Suprapubic skin (tissue), 4 donors: ENCODE data around the gene CENPO.

Experiments
- POLR2A ChIP-seq, 2 donors: fragments of 450-650 bp; IDR thresholded peaks; one replicate each; pipeline ENCODE4 v1.6.1; 2017; ENCODE audit warnings: antibody characterized with exemption in 2 of 2, mild to moderate bottlenecking in 2 of 2, moderate library complexity in 2 of 2
- POLR2AphosphoS5 ChIP-seq, 3 donors: sonication (generic); formaldehyde crosslinking; IDR thresholded peaks; one replicate each; pipeline ENCODE4 v1.6.1; 2017; ENCODE audit warnings: antibody characterized with exemption in 3 of 3
- TF ChIP-seq, protein P1 (sequence below), 2 donors: fragments of 200-600 bp in 1 of 2; fragments of 450-650 bp in 1 of 2; sonication (generic) in 1 of 2; IDR thresholded peaks; one replicate each; pipeline ENCODE4 v1.5.1; 2016 to 2019; ENCODE audit warnings: antibody characterized with exemption in 2 of 2, mild to moderate bottlenecking in 1 of 2, moderate library complexity in 1 of 2

DNA sequence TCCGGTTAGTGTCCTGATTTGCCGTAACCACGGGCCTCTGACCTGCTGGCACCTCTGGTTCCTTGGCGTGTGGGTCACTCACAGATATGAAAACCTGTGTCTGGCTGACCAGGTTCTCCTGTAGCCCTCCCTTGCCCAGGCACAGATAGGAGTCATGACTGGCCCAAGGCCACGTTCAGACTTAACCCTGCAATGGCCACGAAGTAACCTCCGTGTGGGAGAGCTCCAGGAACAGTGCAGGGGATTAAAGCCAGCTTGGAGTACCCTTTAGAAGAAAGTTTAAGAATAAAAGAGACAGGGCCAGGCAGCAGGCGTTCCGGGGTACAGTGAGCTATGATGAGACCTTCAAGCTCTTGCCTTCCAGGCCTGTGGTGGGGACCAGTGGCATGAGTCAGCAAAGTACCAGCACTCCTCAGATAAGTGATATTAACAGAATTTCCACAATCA lies 25.5 kb downstream of the CENPO start:
- no peak for TF ChIP-seq POLR2AphosphoS5 (IDR thresholded peaks at IDR 0.05)
- TF ChIP-seq, protein P1, sequence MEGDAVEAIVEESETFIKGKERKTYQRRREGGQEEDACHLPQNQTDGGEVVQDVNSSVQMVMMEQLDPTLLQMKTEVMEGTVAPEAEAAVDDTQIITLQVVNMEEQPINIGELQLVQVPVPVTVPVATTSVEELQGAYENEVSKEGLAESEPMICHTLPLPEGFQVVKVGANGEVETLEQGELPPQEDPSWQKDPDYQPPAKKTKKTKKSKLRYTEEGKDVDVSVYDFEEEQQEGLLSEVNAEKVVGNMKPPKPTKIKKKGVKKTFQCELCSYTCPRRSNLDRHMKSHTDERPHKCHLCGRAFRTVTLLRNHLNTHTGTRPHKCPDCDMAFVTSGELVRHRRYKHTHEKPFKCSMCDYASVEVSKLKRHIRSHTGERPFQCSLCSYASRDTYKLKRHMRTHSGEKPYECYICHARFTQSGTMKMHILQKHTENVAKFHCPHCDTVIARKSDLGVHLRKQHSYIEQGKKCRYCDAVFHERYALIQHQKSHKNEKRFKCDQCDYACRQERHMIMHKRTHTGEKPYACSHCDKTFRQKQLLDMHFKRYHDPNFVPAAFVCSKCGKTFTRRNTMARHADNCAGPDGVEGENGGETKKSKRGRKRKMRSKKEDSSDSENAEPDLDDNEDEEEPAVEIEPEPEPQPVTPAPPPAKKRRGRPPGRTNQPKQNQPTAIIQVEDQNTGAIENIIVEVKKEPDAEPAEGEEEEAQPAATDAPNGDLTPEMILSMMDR (IDR thresholded peaks at IDR 0.05): no peak
- no peak for TF ChIP-seq POLR2A (IDR thresholded peaks at IDR 0.05)
